Measurements from ENCODE around the gene CFAP97D2.
"Not testable (repeated sequence)": the region's sequence is repeated elsewhere in the genome, so short reads cannot be mapped to it uniquely, and the experiment has no call there.

CFAP97D2 gene

GRCh38 chr13:114143806-114144605 is 35.1 kb upstream of the CFAP97D2 start:
- peak in 2 of 3 experiments; percentile 30 to 54 for DNase-seq

GRCh38 chr13:114144606-114145244 is 34.3 kb upstream of the CFAP97D2 start:
- no peak for DNase-seq

DNA sequence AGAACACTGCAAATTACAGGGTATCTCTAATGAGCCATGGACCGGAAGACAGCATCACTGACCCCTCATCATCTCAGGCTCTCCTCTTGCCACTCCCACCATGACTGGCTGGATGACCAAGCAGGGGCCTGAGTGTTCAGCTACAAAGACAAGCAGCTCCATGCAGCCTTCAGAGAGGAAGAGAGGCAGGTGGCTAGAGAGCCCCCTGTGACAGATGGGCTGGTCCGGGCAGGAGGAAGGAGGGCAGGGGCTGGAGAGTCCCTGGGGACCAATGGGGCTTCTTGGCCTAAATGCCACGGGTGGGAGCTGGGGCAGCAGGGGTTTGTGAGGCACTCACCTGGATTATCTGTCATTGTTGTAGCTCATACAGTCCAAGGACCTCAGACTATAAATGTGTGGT is 33.8 kb upstream of the CFAP97D2 start:
- DNase-seq, result peak in 2 of 3 experiments; percentile 70 to 92

DNA sequence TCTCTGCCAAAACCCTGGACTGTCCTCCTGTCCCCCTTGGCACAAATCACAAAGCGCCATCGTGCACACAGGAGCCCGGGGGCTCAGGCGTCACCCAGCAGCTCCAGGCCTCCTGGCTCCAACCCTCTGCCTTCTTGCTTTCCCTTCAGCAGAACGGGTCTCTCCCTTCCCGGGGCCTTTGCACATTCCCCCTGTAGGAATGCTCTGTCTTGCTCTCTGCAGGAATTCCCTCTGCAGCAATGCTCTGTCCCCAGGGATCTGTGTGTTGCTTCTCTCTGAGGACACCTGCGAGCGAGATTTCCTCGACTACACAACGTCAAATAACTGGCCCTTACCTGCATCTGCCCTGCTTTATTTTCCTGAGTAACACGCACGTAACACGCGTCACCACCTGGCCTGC is 33.3 kb upstream of the CFAP97D2 start:
- DNase-seq, result no peak

DNA sequence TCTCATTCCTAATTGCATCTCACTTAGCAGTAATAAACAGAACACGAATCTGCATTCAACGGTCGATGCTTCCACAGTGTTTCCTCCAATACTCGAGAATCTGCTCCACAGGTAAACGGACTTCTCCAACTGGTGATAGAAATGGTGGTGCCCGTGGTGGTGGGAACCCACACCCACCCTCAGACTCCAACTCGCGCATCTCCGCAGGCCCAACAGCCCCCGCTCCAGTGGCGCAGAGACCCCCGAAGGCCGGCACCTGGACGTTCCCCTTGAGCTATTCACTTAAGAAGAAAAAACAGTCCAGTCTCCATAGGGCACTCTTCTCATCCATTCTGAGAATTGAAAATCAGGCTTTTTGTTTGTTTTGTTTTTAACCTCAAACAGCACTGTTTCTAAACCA is 32.9 kb upstream of the CFAP97D2 start:
- no peak for DNase-seq

DNA sequence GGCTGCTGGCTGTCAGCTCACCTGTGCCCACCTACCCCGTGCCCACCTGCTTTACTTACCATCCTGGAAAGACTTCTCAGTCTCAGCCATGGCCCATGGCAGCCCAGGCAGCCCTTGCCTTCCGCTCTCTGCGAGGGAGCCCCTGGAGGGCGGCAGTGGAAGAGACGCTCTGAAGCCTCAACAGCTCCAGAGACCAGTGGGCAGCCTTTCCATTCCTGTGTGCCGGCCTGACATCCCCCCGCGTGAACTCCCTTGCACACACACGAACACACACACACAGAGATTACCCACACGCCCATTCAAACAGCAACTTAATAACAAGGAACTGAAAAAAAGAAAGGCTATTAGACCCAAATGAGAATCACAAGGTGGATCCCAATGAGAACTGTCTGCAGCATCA is 32.4 kb upstream of the CFAP97D2 start:
- DNase-seq, result no peak

- DNase-seq, result no peak
Measured at GRCh38 chr13:114147803-114148520, 31.1 kb upstream of the CFAP97D2 start.

- DNase-seq, result peak; percentile 43 to 83 (median 49)
Measured at GRCh38 chr13:114148521-114148855, 30.6 kb upstream of the CFAP97D2 start.

DNA sequence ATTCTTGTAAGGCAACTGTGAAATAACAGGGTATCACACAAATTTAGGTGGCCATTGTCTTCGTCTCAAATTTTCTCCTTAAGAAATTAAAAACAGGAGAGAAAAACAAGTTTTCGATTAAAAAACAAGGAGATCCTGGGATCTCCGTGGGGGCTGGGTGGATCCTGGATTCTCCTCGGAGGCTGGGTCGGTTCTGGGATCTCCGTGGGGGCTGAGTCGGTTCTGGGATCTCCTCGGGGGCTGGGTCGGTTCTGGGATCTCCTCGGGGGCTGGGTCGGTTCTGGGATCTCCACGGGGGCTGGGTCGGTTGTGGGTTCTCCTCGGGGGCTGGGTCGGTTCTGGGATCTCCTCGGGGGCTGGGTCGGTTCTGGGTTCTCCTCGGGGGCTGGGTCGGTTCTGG is 30.2 kb upstream of the CFAP97D2 start:
- DNase-seq, result not testable (repeated sequence)

DNA sequence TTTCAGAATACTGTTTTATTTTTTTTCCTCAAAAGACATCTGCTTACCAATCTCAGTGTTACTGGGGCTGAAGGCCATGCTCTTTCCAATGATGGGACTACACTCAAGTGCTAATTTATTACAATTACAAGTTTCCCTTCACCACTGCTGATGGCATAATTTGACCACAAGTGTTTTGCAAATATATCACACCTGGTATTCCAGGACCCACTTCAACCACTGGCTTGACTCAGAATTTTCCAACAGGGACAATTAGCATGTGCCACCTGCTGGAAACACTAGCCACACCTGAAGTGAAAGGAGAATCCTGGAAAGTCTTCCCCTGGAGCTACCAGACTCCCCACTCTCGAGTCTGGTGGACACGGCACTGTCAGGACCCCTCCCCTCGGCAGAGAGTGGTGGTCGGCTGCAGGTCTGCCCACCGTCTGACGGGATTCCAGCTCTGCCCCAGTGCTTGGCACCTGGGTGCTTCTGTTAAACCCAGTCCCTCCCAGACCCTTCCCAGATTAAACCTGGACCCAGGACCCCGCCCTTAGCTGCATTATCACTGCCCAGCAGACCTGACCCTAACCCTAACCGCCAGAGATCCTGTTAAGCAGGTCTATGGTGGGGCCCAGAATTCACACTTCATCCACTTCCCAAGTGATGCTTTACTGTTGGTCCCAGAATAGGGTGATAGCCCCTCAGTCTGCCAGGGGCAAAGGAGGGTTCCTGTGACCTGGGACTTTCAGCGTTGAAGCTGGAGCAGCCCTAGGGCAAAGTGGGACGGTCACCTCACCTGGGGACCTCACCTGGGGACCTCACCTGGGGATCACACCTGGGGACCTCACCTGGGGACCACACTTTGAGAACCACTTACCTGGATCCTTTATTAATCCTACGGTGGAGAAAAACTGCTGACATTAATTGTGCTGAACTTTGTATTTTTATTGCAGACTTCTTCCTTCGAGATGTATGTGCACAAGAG is 29.0 kb upstream of the CFAP97D2 start:
- DNase-seq, result peak; percentile 91 to 99 (median 93)

GRCh38 chr13:114151031-114151430 is 28.0 kb upstream of the CFAP97D2 start:
- no peak for DNase-seq

DNA sequence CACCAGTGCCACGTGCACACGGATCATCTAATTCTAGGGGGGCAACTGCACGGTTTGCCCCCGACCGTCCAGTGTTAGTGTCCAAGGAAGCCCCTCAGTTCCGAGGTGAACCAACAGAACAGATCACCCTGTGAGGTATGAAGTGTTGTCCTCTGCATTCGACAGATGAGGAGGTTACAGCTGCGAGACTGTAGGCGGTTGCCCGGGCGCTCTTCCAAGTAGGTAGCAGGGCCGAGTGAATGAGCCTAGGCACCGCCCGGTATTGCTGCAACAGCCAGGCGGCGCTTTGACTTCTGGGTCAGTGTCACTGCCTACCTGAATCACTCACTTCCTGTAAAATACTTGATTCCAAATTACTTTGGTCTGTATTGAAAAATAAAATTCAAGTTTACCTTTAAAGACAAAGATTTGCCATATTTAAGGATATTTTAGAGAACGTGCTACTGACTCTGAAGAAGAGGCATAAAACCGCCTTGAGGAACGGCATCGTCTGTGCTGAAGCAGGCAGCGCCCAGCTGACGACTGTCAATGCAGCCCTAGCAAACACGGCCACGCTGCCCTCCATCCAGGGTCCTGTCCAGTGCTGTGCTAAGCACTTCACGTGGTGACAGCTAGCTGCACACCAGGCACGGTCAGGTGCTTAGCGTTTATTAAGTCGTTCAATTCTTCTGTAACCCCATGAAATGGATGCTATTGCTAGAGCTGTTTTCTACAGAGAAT is 27.3 kb upstream of the CFAP97D2 start:
- DNase-seq, result peak in 1 of 3 experiments; percentile 51

- DNase-seq, result no peak
Measured at GRCh38 chr13:114152285-114152645, 26.8 kb upstream of the CFAP97D2 start.

DNA sequence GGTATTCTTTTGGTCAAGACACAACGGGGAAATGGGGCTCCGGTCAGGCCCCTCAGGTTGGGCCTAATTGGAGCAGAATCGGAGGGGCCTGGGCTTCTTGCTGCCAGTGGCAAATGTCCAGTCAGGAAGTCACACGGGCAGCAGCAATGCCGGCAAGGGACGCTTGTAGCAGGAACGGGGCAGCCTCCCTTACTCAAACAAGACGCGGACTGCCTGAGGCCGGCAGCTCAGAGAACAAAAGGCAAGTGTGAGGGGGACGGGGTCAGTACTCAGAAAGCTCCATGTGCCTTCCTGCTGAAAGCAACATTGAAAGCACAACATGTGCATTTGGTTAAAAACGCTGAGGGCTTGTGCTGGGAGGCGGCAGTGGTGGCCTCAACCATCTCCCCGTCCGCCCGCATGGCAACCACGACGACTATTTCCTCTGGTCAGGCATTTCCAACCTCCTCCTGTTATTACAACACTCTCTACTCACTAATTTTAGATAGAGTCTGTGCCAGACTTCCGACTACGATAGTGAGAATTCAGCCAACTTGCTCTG is 26.2 kb upstream of the CFAP97D2 start:
- no peak for DNase-seq

DNA sequence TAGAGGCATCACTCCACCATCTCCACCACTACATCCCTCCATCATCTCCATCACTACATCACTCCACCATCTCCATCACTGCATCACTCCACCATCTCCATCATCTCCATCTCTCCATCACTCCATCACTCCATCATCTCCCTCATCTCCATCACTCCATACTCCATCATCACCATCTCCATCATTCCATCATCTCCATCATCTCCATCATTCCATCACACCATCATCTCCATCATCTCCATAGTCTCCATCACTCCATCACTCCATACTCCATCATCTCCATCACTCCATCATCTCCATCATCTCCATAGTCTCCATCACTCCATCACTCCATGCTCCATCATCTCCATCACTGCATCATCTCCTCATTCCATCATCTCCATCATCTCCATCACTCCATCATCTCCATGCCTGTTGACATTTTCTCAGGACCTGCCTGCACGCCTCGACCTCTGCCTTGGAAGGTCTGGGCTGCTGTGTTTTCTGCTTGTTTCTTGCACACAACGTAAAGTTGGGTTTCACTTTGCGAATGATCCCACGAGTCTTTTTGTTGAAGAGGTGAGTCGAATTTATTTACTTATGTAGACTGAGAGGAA is 25.5 kb upstream of the CFAP97D2 start:
- DNase-seq, result no peak

GRCh38 chr13:114154476-114154875 is 24.6 kb upstream of the CFAP97D2 start:
- DNase-seq, result no peak

DNA sequence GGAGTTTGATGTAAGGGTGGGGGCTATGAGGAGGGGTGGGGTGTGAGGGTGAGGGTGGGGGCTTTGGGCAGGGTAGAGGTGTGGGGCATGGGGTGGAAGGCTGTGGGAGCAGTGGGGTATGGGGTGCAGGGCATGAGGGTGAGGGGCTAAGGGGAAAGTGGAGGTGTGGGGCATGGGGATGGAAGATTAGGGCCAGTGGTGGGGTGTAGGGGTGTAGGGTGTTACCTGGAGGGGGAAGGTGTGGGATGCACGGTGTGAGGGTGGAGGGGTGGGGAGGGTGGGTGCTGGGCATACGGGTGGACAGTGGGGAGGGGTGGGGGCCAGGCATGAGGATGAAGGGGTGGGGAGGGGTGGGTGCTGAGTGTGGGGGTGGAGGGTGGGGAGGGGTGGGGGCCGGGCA is 23.7 kb upstream of the CFAP97D2 start:
- no peak for DNase-seq

DNA sequence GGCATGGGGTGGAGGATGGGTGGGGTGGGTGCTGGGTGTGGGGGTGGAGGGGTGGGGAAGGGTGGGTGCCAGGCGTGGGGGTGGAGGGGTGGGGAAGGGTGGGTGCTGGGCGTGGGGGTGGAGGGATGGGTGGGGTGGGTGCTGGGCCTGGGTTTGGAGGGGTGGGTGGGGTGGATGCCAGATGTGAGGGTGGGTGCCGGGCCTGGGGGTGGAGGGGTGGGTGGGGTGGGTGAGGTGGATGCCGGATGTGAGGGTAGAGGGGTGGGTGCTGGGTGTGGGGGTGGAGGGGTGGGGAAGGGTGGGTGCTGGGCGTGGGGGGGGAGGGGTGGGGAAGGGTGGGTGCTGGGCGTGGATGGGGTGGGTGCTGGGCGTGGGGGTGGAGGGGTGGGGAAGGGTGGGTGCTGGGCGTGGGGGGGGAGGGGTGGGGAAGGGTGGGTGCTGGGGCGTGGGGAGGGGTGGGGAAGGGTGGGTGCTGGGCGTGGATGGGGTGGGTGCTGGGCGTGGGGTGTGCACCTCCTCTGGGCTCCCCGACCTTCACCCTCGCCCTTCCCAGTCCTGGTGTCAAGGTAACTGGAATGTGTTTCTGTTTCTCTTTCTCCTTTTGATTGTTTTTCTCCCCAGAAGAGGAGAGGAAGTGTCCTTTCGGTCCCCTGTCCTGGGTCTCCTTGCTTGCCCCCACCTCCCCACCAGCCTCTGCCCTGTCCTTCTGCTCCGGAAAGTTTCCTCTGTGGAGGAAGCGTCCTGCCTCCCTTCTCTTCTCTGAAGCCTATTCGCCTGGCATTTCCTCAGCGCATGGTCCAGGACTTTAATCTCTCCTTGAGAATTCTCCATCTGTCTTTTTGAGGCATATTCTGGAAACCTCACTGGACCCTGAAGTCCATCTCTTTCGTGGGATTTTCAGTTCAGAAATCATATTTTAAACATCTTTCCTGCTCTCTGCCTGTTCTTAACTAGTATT is 22.9 kb upstream of the CFAP97D2 start:
- no peak for DNase-seq

DNA sequence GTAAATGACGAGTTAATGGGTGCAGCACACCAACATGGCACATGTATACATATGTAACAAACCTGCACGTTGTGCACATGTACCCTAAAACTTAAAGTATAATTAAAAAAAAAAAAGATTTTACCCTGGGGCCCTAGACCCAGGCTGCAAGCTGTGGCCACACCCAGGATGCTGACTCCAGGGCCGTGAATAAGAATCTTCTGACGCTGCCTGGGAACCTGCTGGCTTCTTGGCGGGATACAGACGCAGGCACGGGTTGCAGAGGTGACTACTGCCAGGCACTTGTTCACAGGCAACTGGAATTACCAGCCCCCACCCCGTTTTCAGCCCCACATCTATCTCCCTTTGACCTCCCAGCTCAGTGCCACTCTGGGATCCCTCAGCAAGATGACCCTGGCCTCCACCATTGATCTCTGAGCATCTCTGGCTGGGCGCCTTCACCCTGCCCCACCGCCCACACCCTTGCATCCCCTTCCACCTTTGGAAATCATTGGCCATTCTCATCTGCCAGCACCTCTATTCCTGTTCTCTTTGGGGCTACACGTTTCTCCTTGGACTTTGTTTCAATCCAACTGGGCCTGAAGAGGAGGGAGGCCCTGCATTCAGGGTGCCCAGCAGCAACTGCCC is 21.1 kb upstream of the CFAP97D2 start:
- DNase-seq, result no peak
